ENCODE results near the gene ZNF524. TPM values are rescaled to one million over a fixed set of nuclear protein-coding genes. Genes with fewer than 3 reads are reported as not detected.

The ZNF524 gene
- total and polyA plus RNA-seq, 2 experiments from 2014 or later = 8.4 to 18.5 TPM

DNA sequence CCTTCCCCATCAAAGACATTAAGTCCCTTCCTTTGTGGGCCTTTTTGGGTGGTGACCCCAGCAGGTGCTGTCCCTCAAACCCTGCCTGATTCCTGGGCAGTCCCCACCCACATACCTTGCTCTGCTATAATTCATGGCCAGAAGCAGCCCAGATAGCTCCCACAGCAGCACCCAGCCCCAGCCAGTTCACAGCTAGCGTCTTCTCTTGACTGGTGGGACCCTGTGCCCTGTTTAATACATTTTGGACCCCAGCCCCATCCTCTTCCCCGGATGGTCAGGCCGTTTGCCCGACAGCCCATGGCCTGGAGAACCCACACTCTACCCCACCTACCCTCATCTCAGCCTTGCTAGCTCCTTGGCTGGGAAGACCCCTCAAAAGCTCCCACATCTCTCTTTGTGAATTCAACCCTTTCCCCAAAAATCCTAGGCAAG, 50.1 kb downstream of the ZNF524 start:
- Histone ChIP-seq H3K4me2 (no peak overlapping the region), H3K4me1 (ENCODE audit: insufficient read depth) (peaks cover 18% of the 10 kb centered on the region), H3K9me2 (replicated peaks; ENCODE audit: insufficient read depth) (no peaks in the 10 kb centered on the region), H2AFZ (no peak overlapping the region), H4K20me1 (ENCODE audit: insufficient read depth, poor library complexity, severe bottlenecking) (no peaks in the 10 kb centered on the region), H3K27ac (no peak overlapping the region), H3K36me3 (replicated peaks; ENCODE audit: insufficient read depth, low read depth) (no peaks in the 10 kb centered on the region), H3K4me3 (no peak overlapping the region), H3K27me3 (no peaks in the 10 kb centered on the region), H3K79me2 (peaks cover 33% of the 10 kb centered on the region), H3K9me3 (ENCODE audit: low read depth) (no peaks in the 10 kb centered on the region)
- 94% methylated on average over 4 of the region's 4 CpGs for WGBS (ENCODE audit: low lambda C conversion rate, missing lambda C conversion rate)
- TF ChIP-seq EZH2 (IDR thresholded peaks at IDR 0.05; ENCODE audit: borderline replicate concordance) (no peak), EZH2phosphoT487 (IDR thresholded peaks at IDR 0.05; ENCODE audit: low read depth, severe bottlenecking, unreplicated experiment) (no peak), CTCF (IDR thresholded peaks at IDR 0.05; ENCODE audit: poor library complexity) (no peak)
- DNase-seq (ENCODE audit: low spot score) = no peak

GRCh38 chr19:55650602-55651230, 50.6 kb downstream of the ZNF524 start:
- no peaks in the 10 kb centered on the region for H3K9me2 ChIP-seq (replicated peaks; ENCODE audit: insufficient read depth)
- no peaks in the 10 kb centered on the region for H3K36me3 ChIP-seq (replicated peaks; ENCODE audit: insufficient read depth, low read depth)
- H3K27ac ChIP-seq = no peak overlapping the region
- no peak overlapping the region for H3K4me3 ChIP-seq
- peaks cover 33% of the 10 kb centered on the region for H3K79me2 ChIP-seq
- H3K9me3 ChIP-seq (ENCODE audit: low read depth) = no peaks in the 10 kb centered on the region
- H3K4me2 ChIP-seq = no peak overlapping the region
- TF ChIP-seq CTCF (IDR thresholded peaks at IDR 0.05; ENCODE audit: poor library complexity) (no peak), EZH2phosphoT487 (IDR thresholded peaks at IDR 0.05; ENCODE audit: low read depth, severe bottlenecking, unreplicated experiment) (no peak)
- 95% methylated on average over 17 of the region's 17 CpGs for WGBS (ENCODE audit: low lambda C conversion rate, missing lambda C conversion rate)
- no peak overlapping the region for H2AFZ ChIP-seq
- no peak for DNase-seq (ENCODE audit: low spot score)
- no peaks in the 10 kb centered on the region for H3K27me3 ChIP-seq
- peaks cover 3% of the 10 kb centered on the region for H4K20me1 ChIP-seq (ENCODE audit: insufficient read depth, poor library complexity, severe bottlenecking)
- H3K4me1 ChIP-seq (ENCODE audit: insufficient read depth) = peaks cover 18% of the 10 kb centered on the region

DNA sequence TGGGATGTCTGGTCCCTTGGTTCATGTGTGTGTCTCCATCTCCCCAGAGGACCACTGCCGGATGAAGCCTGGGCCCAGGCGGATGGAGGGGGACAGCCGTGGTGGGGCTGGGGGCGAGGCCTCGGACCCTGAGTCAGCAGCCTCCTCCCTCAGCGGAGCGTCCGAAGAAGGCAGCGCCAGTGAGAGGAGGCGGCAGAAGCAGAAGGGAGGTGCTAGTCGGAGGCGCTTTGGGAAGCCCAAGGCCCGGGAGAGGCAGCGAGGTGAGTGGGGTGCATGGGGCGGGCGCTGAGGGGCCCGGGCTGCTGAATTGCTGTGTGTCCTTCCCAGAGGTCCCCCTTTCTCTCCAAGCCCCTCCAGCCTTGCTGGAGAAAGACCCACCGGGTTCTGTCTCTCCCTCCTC, 51.1 kb downstream of the ZNF524 start:
- 88% methylated on average over 13 of the region's 18 CpGs for WGBS (ENCODE audit: low lambda C conversion rate, missing lambda C conversion rate)

More for the DNA sequence above, 51.1 kb downstream of the ZNF524 start:
- no peak for DNase-seq (ENCODE audit: low spot score)
- peaks cover 33% of the 10 kb centered on the region for H3K79me2 ChIP-seq
- no peaks in the 10 kb centered on the region for H3K27me3 ChIP-seq
- no peaks in the 10 kb centered on the region for H3K9me2 ChIP-seq (replicated peaks; ENCODE audit: insufficient read depth)
- H3K36me3 ChIP-seq (replicated peaks; ENCODE audit: insufficient read depth, low read depth) = no peaks in the 10 kb centered on the region
- TF ChIP-seq EZH2 (IDR thresholded peaks at IDR 0.05; ENCODE audit: borderline replicate concordance) (no peak), EZH2phosphoT487 (IDR thresholded peaks at IDR 0.05; ENCODE audit: low read depth, severe bottlenecking, unreplicated experiment) (no peak), CTCF (IDR thresholded peaks at IDR 0.05; ENCODE audit: poor library complexity) (no peak)
- H4K20me1 ChIP-seq (ENCODE audit: insufficient read depth, poor library complexity, severe bottlenecking) = peaks cover 8% of the 10 kb centered on the region
- H2AFZ ChIP-seq = no peak overlapping the region
- H3K4me1 ChIP-seq (ENCODE audit: insufficient read depth) = peaks cover 22% of the 10 kb centered on the region
- no peaks in the 10 kb centered on the region for H3K9me3 ChIP-seq (ENCODE audit: low read depth)
- no peak overlapping the region for H3K27ac ChIP-seq
- no peak overlapping the region for H3K4me2 ChIP-seq
- no peak overlapping the region for H3K4me3 ChIP-seq
